Type B pancreatic cell (in vitro differentiated cells): ENCODE results near the gene FAM171A2. TPM values are rescaled to one million over a fixed set of nuclear protein-coding genes. Genes with fewer than 3 reads are reported as not detected.

Experiments used
- DNase-seq: peaks from one replicate; pipeline ENCODE4 v3.0.0; 2021; ENCODE audit warnings: mixed read lengths; ENCODE audit not compliant: unreplicated experiment; ENCODE audit errors: extremely low spot score
- H3K27ac Mint-ChIP-seq: 2 replicates; pipeline ENCODE4 v1.8.0; 2021; ENCODE audit warnings: mild to moderate bottlenecking, mixed read lengths
- H3K27me3 Mint-ChIP-seq: 2 replicates; pipeline ENCODE4 v1.8.0; 2021; ENCODE audit warnings: mixed read lengths
- H3K36me3 Mint-ChIP-seq: 2 replicates; pipeline ENCODE4 v1.8.0; 2021; ENCODE audit warnings: mixed read lengths
- H3K4me1 Mint-ChIP-seq: one replicate; pipeline ENCODE4 v1.8.0; 2021; ENCODE audit warnings: mixed read lengths; ENCODE audit not compliant: unreplicated experiment
- H3K4me3 Mint-ChIP-seq: 2 replicates; pipeline ENCODE4 v1.8.0; 2021; ENCODE audit warnings: mild to moderate bottlenecking, mixed read lengths
- H3K9me3 Mint-ChIP-seq: 2 replicates; pipeline ENCODE4 v1.8.0; 2021; ENCODE audit warnings: mixed read lengths
- CTCF ChIP-seq: fragments of 200-600 bp; sonication (generic); conservative IDR thresholded peaks from 2 replicates; pipeline ENCODE4 v1.5.0; 2021; ENCODE audit warnings: antibody characterized with exemption, mild to moderate bottlenecking
- total RNA-seq: library from RNA; stranded (reverse); gene quantifications from 2 replicates; pipeline ENCODE4 v1.2.1, GENCODE V29; 2021; ENCODE audit warnings: low replicate concordance

FAM171A2 gene
- total RNA-seq, 1 donor from 2014 or later, result 34.7 TPM

- Mint-ChIP-seq H3K4me3 (peak overlapping the region; percentile 67), H3K27me3 (no peaks in the 10 kb centered on the region), H3K9me3 (no peaks in the 10 kb centered on the region), H3K4me1 (peaks cover 9% of the 10 kb centered on the region), H3K36me3 (no peaks in the 10 kb centered on the region), H3K27ac (peak overlapping the region; percentile 72)
- peak; percentile 93 for DNase-seq
- no peak for TF ChIP-seq CTCF
Observed at GRCh38 chr17:44326861-44327444, 36.7 kb downstream of the FAM171A2 start.

GRCh38 chr17:44324571-44325275 lies 38.9 kb downstream of the FAM171A2 start, which contains the start of gene SLC25A39:
TSS of gene SLC25A39 (minus strand) at chr17:44324823. CDS start at chr17:44323562, 1,261 bp downstream.
- Mint-ChIP-seq H3K4me3 (peak within 1 kb of the TSS; percentile 91), H3K4me1 (peaks cover 4% of the 10 kb centered on the region), H3K36me3 (no peaks in the 10 kb centered on the region), H3K27me3 (no peaks in the 10 kb centered on the region), H3K9me3 (no peaks in the 10 kb centered on the region), H3K27ac (peak within 1 kb of the TSS; percentile 93)
- TF ChIP-seq CTCF, result no peak
- DNase-seq, result peak; percentile 97

- Mint-ChIP-seq H3K9me3 (no peaks in the 10 kb centered on the region), H3K4me3 (peak overlapping the region; percentile 91), H3K36me3 (peaks cover 4% of the 10 kb centered on the region), H3K4me1 (peaks cover 4% of the 10 kb centered on the region), H3K27ac (no peak overlapping the region), H3K27me3 (peaks cover 3% of the 10 kb centered on the region)
- no peak for DNase-seq
- TF ChIP-seq CTCF, result no peak
Observed at GRCh38 chr17:44324092-44324570, 39.5 kb downstream of the FAM171A2 start.

GRCh38 chr17:44323359-44324091 lies 40.1 kb downstream of the FAM171A2 start:
- Mint-ChIP-seq H3K27ac (no peak overlapping the region), H3K36me3 (peaks cover 4% of the 10 kb centered on the region), H3K4me3 (peak overlapping the region; percentile 91), H3K27me3 (peaks cover 6% of the 10 kb centered on the region), H3K4me1 (peaks cover 4% of the 10 kb centered on the region), H3K9me3 (no peaks in the 10 kb centered on the region)
- DNase-seq, result no peak
- no peak for TF ChIP-seq CTCF

GRCh38 chr17:44322236-44322895 lies 41.3 kb downstream of the FAM171A2 start:
- H3K9me3 Mint-ChIP-seq, result no peaks in the 10 kb centered on the region
- TF ChIP-seq CTCF, result no peak
- peaks cover 7% of the 10 kb centered on the region for H3K36me3 Mint-ChIP-seq
- no peak overlapping the region for H3K27ac Mint-ChIP-seq
- peaks cover 18% of the 10 kb centered on the region for H3K27me3 Mint-ChIP-seq
- no peak for DNase-seq
- H3K4me3 Mint-ChIP-seq, result peak overlapping the region; percentile 61
- H3K4me1 Mint-ChIP-seq, result peaks cover 4% of the 10 kb centered on the region
